ENCODE measurements around the gene ESRP2.

ESRP2 gene

DNA sequence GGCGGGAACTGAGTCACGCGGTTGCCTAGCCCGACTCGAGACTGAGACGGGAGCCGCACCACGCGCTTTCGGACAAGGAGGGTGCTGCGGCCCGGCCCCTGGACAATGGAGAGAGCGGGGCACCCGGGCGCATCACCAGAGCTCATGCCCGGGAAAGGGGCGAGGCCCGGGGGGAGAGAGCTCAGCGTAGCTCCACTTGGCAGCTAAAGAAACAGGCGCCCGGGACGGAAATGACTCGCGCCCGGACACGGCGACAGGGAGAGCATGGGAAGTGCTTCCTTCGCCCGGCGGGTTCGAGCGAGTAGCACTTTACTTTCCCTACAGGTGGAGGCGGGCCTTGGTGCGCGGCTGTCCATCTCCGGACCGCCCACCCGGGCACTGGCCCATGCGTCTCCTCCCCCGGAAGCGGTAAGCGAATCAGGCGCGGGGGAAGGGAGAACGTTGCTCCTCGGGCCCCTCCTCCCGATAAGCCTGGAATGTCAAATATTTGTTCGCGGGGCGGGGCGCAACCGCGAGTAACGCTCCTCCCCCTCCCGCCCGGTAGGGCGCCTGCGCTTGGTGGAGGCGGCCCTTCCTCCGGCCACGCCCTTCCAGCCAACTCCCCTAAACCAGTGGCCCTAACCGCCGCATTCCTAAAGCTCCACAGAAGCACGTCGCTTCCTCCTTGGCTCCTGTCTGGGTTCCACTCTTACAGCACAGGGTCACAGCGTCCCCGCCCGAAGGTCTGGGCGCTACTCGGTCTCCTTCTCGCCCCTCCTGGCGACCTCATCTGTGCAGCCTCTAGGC lies 1.5 kb upstream of the ESRP2 start:
- DNase-seq (ENCODE audit: low spot score), result peak; percentile 98

DNA sequence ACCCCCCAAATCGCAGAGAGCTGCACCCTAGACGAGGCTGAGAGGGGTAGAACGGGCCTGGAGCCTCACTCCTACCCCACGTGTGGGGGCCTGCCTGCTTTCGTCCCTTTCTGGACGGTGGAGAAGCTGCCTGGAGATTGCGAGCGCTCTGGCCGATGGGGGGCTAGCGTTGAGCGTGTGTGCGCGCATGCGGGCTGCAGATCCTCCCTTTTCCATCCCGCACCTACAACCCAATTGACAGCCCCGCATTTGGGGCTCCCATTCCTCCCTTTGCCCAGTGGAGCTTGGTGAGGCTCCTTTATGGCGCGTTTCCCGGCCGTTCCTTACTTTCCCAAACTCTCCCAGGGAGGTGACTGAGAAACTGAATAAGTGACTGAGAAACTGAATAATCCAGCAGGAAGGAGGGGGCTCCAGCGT lies 907 bp upstream of the ESRP2 start:
- no peak for DNase-seq (ENCODE audit: low spot score)

DNA sequence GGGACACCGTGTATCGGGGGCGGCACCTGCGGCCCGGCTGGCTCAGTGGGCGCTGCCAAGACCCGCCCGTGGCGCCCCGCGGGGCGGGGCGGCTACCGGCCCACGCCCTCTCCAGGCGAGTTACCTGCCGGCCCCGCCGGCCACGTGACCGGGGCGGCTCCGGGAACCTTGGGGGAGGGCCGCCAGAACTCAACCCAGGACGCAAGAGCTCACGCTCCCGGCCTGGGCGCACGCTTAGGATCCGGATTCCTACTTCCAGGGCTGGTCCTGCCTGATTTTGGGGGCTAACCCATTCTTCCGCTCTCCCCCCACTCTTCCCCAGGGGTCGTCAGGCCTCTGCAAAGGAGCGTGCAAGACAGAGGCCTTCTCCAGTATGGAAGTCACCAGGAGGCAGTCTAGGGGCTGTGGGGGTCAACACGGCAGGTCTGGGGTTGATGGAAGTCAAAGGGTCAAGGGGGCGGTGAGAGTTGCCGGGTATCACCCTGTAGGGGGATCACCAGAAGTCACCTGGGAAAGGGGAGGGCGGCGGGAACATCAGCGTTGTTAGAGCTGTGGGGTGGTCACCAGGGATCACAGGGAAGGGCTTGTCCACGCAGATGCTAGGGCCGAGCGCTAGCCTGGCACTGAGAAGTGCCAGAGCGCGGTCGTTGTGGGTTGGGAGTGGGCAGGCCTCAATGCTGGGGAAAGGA lies 354 bp upstream of the ESRP2 start:
- DNase-seq (ENCODE audit: low spot score), result no peak

DNA sequence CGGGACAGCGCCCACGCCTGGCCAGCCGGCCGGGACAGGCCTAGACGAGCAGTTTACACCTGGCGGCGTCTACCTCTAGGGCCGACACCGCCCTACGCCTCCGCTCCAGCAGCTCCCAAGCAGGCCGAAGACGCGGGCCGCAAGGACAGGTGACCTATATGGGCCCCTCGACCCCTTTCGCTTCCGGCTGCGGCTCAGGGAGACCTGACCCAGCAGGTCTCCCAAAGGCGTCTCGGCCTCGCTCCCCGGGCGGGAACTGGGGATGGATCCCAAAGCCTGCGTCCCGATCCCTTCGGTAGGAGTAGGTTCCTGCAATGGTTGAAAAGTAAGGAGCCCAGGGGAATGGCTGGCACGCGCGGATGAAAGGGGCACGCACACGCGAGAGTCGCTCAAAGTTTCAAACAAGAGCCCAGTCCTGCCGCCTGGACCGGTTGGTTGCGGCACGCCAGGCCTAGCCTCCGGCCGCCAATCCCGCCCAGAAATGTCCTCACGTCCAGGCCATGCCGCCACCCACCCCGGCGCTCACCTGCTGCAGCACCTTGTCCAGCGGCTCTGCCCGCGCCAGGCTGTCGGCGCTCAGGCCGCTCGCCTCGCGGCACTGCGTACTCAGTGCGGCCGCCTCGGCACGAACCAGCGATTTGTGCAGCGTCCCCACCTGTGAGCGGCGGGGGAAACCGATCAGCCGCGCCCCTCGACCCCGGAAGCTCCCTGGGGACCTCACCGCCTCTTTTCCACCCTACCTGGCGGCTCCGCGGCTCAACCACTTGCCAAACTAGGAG lies 630 bp downstream of the ESRP2 start:
- DNase-seq (ENCODE audit: low spot score), result no peak

DNA sequence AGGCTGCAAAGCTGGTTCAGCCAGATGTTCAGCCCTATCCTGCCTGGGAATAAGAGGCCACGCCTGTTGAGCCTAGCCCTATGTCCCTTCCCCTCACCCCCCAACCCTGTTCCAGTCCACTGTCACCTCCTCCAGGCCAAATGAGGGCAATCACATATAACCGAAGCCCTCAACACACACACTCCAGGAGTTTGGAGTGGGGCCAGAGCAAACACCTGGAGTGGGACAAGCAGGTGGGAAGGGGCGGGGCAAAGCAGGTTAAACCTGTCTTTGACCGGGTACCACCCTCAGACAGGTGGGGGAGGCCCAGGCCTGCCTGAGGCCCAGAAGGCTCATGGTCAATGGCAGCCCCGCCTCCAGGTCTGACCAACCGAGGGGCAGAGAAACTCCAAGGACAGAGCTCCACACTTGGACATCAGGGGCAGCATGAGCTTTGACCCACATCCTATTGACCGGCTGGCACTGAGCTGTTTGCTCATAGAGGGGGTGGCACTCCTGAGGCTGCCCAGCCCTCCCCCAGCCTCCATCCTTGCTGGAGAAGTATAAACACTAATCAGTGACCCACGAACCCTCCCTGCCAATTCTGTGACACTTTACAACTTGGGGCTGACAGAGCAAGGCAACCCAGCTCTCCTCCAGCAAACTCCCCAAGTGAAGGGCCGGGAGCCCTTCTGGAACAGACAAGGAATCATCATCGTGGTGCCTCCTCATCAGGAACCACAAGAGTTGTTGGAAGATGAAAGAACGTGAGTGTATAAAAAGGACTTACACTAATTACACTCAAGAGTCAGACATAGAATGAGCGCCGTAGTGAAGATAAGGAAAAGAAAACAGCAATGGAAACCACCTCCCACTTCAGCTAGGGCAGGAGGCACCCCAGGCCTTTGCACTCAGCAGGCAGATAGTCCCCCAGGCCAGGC lies 1.5 kb downstream of the ESRP2 start:
- no peak for DNase-seq (ENCODE audit: low spot score)

DNA sequence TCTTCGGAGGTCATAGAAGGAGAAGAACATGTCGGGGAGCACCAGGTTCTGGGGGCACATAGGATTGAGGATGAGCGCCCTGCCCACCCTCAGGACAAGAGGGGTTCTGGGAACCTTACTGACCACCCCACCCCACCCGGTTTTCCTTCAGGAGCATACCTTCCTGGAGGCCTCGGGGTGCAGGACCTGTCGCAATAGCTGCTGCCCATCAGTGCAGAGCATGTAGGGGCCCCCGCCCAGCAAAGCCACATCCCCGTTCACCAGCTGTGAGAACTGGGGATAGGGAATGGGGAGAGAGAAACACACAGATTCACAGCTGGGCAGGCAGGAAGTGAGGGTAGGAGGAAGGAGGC lies 2.1 kb downstream of the ESRP2 start:
- no peak for DNase-seq (ENCODE audit: low spot score)

DNA sequence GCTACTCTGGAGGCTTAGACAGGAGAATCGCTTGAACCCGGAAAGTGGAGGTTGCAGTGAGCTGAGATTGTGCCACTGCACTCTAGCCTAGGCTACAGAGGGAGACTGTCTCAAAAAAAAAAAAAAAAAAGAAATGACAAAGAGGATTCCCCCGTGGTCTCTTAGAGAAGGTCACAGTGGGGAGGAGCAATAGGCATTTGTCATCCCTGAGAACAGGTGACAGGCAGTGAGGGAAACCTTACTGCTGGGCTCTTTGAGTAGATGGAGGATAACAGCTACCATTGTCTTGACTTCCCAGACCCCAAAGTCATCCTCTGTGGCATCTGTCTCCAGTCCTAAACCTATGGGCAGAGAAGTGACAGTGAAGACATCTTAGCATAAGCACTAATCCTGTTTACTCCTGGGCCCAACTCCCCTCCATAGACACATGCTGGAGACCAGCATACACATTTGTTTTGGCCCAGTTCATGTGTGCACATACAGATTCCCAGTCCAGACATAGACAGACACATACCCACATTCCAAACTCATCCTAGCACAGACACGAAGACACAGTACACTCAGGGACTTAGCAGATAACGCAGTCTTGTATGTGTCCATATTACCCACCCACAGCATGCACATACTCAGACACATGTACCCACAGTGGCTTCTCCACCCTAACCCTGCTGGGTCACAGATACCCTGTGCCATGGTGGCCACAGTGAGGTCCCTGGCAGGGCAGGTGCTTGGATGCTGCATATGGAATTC lies 2.7 kb downstream of the ESRP2 start:
- DNase-seq (ENCODE audit: low spot score), result no peak

DNA sequence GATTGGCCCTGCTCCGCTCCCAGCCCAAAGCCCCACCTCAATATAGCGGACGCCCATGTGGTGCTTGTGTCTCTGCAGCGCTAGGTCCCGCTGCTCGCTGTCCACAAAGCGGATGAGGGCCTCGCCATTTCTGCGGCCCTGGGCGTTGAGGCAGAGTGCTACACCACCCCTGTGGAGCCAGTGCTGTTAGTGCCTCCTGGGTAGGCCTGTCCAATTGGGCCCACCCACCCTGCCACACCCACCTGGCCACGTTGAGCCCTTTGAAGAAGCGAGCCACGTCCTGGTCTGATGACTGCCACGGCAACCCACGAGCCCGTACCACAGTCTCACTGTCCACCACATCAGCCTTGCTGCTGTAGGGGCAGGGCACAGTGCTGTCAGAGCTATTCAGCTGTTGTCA lies 3.6 kb downstream of the ESRP2 start:
- DNase-seq (ENCODE audit: low spot score), result no peak

DNA sequence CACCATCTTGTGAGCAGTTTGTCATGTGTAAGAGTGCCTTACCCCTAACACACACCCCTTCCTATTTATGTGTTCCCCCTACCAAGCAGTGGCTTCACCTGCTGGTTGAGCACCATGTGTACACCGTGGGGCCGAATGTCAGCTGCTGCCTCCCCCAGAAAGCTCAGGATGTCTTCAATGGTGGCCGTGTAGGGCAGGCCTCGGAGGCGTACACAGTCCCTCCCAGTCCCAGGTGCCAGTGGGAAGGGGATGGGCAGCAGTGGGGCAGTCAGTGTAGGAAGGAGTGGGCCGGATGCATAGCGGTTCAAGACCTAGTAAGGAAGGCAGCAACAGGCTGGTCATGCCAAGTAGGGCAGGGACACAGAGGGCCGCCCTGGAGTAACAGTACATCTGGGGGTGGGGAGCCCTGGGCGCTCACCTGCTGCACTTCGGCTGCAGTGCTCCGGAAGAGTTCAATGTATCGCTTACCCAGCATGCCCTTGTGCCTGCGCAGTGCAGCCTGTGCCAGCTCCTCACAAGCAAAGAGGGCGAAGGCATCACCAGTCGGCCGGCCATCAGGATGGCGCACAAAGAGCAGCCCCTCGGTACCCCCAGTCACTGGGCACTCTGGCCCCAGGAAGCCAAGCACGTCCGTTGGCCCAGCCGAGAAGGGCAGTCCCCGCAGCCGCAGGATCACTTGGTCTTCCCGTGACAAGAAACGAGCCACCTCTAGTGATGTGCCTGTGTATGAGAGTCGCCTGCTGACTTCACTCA lies 4.4 kb downstream of the ESRP2 start:
- DNase-seq (ENCODE audit: low spot score), result no peak

DNA sequence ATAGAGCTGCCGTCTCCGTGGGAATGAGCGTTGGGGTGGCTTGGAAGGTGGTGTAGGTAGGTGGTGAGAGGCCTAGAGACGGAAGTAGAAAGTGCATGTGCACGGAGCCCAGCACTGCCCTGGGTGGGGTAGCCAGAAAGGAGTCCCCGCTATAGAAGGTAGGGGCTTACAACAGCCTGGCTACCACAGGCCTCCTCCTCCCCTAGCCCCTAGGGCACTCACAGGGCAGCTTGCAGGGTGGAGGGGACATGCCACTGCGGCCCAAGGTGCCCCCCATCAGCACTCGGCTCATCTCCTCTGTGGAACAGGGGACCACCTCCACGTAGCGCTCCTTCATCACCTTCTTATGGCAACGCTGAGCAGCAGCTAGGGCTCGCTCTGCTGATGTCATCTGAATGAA lies 5.0 kb downstream of the ESRP2 start:
- no peak for DNase-seq (ENCODE audit: low spot score)

DNA sequence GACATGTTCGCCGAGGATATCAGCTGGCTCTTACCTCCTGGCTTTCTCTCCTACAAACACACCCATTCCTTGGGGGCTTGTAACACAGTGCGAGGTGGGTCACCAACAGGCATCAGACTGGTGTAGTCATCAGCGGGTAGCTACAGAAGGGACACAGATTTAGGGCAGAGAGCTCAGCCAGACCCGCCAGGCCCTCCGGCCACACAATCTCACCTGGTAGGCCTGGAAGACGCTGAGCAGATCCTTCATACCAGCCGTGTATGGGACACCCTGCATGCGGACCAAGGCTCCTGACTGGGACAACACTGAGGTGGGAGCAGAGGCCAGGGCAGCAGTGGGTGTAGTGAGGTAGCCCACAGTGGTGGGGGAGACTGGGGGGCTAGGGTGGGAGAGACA lies 5.8 kb downstream of the ESRP2 start:
- no peak for DNase-seq (ENCODE audit: low spot score)

DNA sequence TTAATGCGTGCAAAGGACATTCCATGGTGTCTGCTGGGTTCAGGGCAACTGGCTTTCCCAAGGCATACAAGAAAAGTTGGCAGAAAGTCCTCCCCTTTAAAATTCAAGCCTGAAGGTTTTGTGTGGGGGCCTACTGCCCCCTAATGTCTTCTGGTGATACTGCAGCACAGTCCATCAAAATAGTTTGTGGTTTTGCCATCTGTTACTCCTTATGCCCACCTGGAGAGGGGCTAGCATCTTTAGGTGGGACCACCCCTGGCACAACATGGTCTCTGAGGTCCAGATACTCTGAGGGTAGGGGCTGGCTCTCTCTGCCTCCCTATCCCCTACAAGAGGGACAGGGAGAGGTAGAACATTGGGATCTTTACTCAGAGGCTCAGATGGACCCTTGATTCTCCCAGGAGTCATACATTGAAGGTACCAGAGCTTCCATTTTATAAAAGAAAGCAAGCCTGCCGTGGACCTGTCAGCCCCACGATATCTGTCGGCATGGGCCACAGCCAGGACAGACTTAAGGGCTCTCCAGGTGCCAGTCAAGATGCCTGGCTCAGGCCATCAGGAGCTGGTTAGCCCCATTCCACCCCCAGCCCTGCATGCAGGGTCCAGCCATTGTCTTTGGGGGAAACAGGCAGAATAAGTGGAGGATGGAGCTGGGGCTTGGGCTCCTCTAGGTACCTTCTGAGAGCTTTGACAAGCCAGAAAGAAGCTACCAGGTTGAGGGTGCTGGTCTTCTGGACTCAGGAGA lies 6.3 kb downstream of the ESRP2 start:
- peak; percentile 60 for DNase-seq (ENCODE audit: low spot score)

DNA sequence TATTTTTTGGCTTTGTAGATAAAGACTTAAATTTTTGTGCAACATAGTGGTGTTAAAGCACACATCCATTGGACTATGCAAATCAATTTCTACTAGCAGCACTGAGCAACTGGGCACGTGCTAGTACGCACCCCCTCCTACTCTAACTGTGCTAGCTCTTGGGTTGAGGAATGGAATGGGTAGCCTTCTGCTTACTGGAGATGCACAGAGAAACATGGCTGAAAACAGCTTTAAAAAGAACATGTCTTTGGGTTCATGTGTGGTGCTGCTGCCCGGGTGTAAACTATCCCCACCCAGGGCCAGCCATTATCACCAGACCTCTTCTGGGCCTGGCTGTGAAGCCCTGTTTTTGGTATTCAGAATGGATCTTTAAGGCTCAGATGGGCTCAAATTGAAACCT lies 7.3 kb downstream of the ESRP2 start:
- DNase-seq (ENCODE audit: low spot score), result no peak

DNA sequence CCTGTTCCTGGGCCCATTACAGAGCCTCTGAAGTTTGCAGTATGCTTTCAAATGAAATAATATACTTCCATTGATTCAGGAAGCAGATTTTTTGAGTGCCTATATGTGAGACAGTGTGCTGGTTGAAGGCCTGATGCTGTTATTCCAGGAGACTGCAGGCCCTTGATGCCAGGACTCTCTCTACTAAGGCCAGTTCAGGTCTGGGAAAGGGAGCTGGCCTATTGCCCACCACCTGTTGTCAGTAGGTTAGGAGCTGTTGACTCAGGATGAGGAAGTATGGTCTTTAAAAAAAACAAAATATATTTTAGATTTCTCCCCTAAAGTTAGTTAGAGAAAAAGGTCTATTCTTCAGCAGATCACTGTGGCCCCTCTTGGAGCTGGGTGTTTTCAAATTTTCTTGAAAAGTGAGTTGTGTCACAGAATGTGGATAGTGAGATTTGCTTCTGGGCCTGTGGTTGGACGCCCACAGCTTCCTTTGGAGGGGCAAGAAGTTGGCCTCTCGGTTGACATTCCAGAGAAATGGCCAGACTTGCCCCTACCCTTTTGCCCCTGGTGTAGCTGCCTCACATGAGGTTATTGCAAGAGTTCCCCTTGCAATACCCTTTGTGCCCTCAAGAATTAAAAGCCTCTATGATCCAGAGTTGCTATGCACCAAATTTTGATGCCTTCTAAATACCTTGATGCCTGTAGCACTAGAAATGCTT lies 7.9 kb downstream of the ESRP2 start:
- DNase-seq (ENCODE audit: low spot score), result no peak

DNA sequence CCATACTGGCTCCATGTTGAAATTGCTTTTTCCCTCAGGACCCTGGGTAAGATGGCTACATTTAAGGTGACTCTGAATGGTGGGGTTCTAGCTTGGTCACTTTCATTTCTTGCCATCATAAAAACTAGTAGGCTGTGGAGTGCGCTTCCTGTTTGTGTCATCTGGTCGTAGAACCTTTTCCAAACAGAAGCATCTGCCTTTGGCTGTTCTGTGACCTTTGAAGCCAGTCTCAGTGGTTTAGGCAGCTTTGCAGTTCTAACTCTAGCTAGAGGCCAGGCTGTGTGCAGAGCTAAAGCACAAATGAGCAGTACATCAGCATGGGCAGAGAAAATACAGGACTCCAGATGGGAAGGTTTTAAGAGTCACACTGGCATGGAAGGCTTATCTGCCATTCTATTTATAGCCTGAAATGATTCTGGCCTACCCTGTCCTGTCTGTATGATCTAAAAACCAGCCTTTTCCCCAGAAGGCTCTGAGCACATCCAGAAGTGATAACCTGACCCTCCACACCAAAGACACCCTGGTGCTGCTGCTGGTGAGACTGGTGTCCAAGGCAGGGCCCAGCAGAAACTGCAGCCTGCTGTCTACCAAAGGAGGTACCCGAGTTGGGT lies 8.6 kb downstream of the ESRP2 start:
- DNase-seq (ENCODE audit: low spot score), result no peak

DNA sequence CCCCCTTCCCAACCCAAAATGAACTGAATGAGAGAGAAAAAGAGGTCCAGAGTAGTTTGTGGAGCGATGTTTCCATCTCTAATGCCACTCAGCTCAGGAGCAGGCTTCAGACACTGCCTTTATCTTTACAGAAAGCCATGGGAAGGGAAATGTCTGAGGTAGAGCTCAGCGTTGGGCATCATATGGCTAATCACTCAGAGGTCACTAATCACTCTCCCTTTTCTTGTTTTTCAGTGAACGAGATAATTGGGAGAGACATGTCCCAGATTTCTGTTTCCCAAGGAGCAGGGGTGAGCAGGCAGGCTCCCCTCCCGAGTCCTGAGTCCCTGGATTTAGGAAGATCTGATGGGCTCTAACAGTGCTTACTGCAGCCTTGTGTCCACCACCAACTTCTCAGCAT lies 9.8 kb downstream of the ESRP2 start:
- DNase-seq (ENCODE audit: low spot score), result no peak

DNA sequence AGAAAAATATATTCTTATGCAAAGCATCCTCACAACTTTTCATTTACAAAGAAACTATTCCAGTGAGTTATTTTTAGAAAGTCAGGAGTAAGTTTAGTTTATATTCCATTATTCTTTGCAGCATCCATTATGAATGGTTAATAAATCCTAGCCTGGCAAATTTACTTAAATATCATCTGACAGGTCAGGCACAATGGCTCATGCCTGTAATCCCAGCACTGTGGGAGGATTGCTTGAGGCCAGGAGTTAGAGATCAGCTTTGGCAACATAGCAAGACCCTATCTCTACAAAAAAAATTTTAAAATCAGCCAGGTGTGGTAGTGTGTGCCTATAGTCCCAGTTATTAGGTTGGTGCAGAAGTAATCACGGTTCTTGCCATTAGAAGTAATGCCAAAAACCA lies 12.9 kb downstream of the ESRP2 start:
- DNase-seq (ENCODE audit: low spot score), result no peak

DNA sequence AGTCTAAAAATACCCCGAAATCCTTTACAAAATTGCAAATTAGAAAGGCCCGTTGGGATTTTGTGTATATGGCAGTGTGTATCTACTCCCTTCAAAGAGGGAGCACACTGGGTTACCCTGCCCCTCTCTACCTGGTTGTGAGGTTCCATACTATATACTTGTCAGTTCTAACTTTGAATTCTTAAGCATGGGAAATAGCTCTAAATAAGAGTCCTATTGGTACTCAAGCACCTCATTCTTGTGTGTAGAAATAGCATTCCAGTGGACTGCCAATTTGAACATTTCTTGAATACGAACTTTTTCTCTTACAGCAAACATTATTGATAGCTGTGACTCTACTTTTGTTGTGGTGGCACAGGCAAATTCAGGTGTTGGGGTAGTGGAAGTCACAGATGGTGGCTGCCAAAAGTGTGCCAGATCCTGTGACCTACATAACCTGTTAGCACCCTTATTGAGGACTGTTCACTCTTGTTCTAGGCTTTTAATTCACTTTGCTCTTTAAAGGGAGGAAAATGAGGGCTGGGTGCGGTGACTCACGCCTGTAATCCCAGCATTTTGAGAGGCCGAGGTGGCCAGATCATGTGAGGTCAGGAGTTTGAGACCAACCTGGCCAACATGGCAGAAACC lies 16.1 kb downstream of the ESRP2 start:
- DNase-seq (ENCODE audit: low spot score), result no peak
